ENCODE data around the gene SLAIN2.
"Not testable (repeated sequence)": the region's sequence is repeated elsewhere in the genome, so short reads cannot be mapped to it uniquely, and the experiment has no call there.

Gene SLAIN2

DNA sequence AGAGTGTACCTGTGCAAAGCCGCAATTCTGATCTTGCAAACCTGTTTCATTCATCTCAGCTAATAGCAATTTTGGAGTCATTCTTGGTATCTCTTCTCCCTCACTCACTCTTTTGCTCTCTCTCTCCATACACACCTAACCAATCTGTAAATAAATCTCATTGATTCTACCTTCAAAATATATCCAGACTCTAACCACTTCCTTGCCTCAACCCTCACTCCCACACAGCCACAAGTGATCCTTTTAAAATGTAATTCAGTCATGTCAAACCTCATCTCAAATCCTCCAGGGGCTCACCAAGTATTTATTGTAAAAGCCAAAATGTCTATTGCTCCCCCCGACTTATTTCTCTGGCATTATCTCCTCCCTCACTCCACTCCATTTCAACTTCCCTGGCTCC lies 90.1 kb downstream of the SLAIN2 start:
- H3K27ac ChIP-seq, result no peak overlapping the region
- peaks cover 8% of the 10 kb centered on the region for H3K4me1 ChIP-seq (ENCODE audit: low read depth, poor library complexity, severe bottlenecking)
- H2AFZ ChIP-seq (ENCODE audit: low read depth), result no peak overlapping the region
- H3K79me2 ChIP-seq (ENCODE audit: insufficient read depth, low read depth), result no peaks in the 10 kb centered on the region
- H3K36me3 ChIP-seq (ENCODE audit: insufficient read depth), result no peaks in the 10 kb centered on the region
- H3K9ac ChIP-seq, result no peak overlapping the region
- TF ChIP-seq, protein P1, sequence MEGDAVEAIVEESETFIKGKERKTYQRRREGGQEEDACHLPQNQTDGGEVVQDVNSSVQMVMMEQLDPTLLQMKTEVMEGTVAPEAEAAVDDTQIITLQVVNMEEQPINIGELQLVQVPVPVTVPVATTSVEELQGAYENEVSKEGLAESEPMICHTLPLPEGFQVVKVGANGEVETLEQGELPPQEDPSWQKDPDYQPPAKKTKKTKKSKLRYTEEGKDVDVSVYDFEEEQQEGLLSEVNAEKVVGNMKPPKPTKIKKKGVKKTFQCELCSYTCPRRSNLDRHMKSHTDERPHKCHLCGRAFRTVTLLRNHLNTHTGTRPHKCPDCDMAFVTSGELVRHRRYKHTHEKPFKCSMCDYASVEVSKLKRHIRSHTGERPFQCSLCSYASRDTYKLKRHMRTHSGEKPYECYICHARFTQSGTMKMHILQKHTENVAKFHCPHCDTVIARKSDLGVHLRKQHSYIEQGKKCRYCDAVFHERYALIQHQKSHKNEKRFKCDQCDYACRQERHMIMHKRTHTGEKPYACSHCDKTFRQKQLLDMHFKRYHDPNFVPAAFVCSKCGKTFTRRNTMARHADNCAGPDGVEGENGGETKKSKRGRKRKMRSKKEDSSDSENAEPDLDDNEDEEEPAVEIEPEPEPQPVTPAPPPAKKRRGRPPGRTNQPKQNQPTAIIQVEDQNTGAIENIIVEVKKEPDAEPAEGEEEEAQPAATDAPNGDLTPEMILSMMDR (conservative IDR thresholded peaks at IDR 0.05; ENCODE audit: low read depth, low read length), result no peak
- no peaks in the 10 kb centered on the region for H3K27me3 ChIP-seq (ENCODE audit: insufficient read depth, low read depth)
- H3K4me2 ChIP-seq, result no peak overlapping the region
- H4K20me1 ChIP-seq (ENCODE audit: insufficient read depth), result no peaks in the 10 kb centered on the region
- H3K4me3 ChIP-seq (IDR thresholded peaks at IDR 0.05; ENCODE audit: insufficient read depth, low read depth, low read length), result no peak overlapping the region

DNA sequence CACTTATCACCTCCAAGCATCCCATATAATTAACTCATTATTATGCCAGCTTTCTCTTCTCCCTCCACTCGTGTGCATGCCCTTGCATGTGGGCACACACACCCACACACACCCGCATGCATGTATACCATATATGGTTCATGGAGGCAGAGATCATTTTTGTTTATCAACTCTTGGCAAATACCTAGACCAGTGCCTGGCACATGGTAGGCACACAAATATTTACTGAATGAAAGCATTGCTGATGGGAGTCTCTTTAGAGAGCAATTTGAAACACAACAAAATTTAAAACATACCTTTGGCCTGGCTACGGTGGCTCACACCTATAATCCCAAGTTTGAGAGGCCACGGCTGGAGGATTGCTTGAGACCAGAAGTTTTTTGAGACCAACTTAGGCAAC lies 90.7 kb downstream of the SLAIN2 start:
- H3K79me2 ChIP-seq (ENCODE audit: insufficient read depth, low read depth), result no peaks in the 10 kb centered on the region
- no peak overlapping the region for H3K9ac ChIP-seq
- no peaks in the 10 kb centered on the region for H3K27me3 ChIP-seq (ENCODE audit: insufficient read depth, low read depth)
- H3K27ac ChIP-seq, result no peak overlapping the region
- TF ChIP-seq, protein P1 (conservative IDR thresholded peaks at IDR 0.05; ENCODE audit: low read depth, low read length), result no peak
- no peak overlapping the region for H3K4me2 ChIP-seq
- H3K36me3 ChIP-seq (ENCODE audit: insufficient read depth), result no peaks in the 10 kb centered on the region
- no peak overlapping the region for H2AFZ ChIP-seq (ENCODE audit: low read depth)
- H3K4me1 ChIP-seq (ENCODE audit: low read depth, poor library complexity, severe bottlenecking), result peaks cover 9% of the 10 kb centered on the region
- no peaks in the 10 kb centered on the region for H4K20me1 ChIP-seq (ENCODE audit: insufficient read depth)
- H3K4me3 ChIP-seq (IDR thresholded peaks at IDR 0.05; ENCODE audit: insufficient read depth, low read depth, low read length), result no peak overlapping the region

- TF ChIP-seq, protein P1 (conservative IDR thresholded peaks at IDR 0.05; ENCODE audit: low read depth, low read length), result no peak
Observed at GRCh38 chr4:48436318-48436717, 95.0 kb downstream of the SLAIN2 start.

DNA sequence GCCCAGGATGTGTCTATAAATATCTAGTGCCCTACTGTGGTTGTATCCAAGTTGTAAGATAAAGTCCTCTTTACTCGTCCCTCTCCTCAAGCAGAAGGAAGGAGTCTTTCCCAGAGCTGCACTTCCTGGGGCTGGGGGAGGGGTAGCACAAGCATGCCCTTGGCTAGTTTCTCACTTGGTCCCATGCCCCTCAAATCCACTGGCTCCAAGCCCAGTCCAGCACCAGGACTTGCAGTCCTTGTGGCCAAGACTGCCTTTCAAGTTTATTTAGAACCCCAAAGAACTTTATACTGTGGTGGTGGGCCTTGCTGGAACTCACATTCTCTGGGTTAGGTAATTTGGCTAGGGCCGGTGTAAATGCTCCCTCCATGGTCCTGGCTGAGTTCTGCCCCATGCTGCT lies 98.7 kb downstream of the SLAIN2 start:
- Histone ChIP-seq H3K4me3 (IDR thresholded peaks at IDR 0.05; ENCODE audit: insufficient read depth, low read depth, low read length) (no peak overlapping the region), H3K4me2 (no peak overlapping the region), H3K27ac (no peak overlapping the region), H4K20me1 (ENCODE audit: insufficient read depth) (no peaks in the 10 kb centered on the region), H3K36me3 (ENCODE audit: insufficient read depth) (no peaks in the 10 kb centered on the region), H2AFZ (ENCODE audit: low read depth) (no peak overlapping the region), H3K4me1 (ENCODE audit: low read depth, poor library complexity, severe bottlenecking) (peaks cover 9% of the 10 kb centered on the region), H3K9ac (no peak overlapping the region), H3K27me3 (ENCODE audit: insufficient read depth, low read depth) (no peaks in the 10 kb centered on the region), H3K79me2 (ENCODE audit: insufficient read depth, low read depth) (no peaks in the 10 kb centered on the region)
- TF ChIP-seq, protein P1 (conservative IDR thresholded peaks at IDR 0.05; ENCODE audit: low read depth, low read length), result no peak

More at GRCh38 chr4:48436318-48436717, 95.0 kb downstream of the SLAIN2 start:
- H3K27me3 ChIP-seq (ENCODE audit: insufficient read depth, low read depth), result no peaks in the 10 kb centered on the region
- H2AFZ ChIP-seq (ENCODE audit: low read depth), result no peak overlapping the region
- no peaks in the 10 kb centered on the region for H3K79me2 ChIP-seq (ENCODE audit: insufficient read depth, low read depth)
- H3K4me2 ChIP-seq, result no peak overlapping the region
- no peaks in the 10 kb centered on the region for H3K36me3 ChIP-seq (ENCODE audit: insufficient read depth)
- H3K4me1 ChIP-seq (ENCODE audit: low read depth, poor library complexity, severe bottlenecking), result peaks cover 9% of the 10 kb centered on the region
- no peak overlapping the region for H3K4me3 ChIP-seq (IDR thresholded peaks at IDR 0.05; ENCODE audit: insufficient read depth, low read depth, low read length)
- H4K20me1 ChIP-seq (ENCODE audit: insufficient read depth), result no peaks in the 10 kb centered on the region
- no peak overlapping the region for H3K27ac ChIP-seq
- H3K9ac ChIP-seq, result no peak overlapping the region

- not testable (repeated sequence) for H3K36me3 ChIP-seq (ENCODE audit: insufficient read depth); H3K79me2 ChIP-seq (ENCODE audit: insufficient read depth, low read depth); H4K20me1 ChIP-seq (ENCODE audit: insufficient read depth); H3K4me2 ChIP-seq; H3K27me3 ChIP-seq (ENCODE audit: insufficient read depth, low read depth); H3K4me3 ChIP-seq (IDR thresholded peaks at IDR 0.05; ENCODE audit: insufficient read depth, low read depth, low read length); H2AFZ ChIP-seq (ENCODE audit: low read depth); H3K4me1 ChIP-seq (ENCODE audit: low read depth, poor library complexity, severe bottlenecking); H3K27ac ChIP-seq; H3K9ac ChIP-seq
Observed at GRCh38 chr4:48440914-48441313, 99.6 kb downstream of the SLAIN2 start.

Data from KMS-11 (cell line).